CD14-positive monocyte (primary cell): ENCODE results near the gene APOBEC2. TPM values are rescaled to one million over a fixed set of nuclear protein-coding genes. Genes with fewer than 3 reads are reported as not detected.

ENCODE experiments used
- DNase-seq, 3 donors: peaks; one replicate each; pipeline ENCODE4 v3.0.0-alpha.2; 2011 to 2022
- H2AFZ ChIP-seq: 2 replicates; pipeline ENCODE4 v1.6.0; 2012; ENCODE audit warnings: mild to moderate bottlenecking, low read depth, low read length, inconsistent platforms; ENCODE audit not compliant: insufficient read depth, poor library complexity, severe bottlenecking
- H3K27ac ChIP-seq, 2 donors: 1 replicate in 1 of 2; 2 replicates in 1 of 2; pipeline ENCODE4 v1.5.1; 2012 to 2013; ENCODE audit warnings: low read length in 2 of 2, control low read depth in 1 of 2, inconsistent platforms in 1 of 2, low read depth in 1 of 2, mild to moderate bottlenecking in 1 of 2
- H3K27me3 ChIP-seq, 2 donors: one replicate each; pipeline versions ENCODE4 v1.6.0 to v1.6.1; 2011 to 2013; ENCODE audit warnings: low read length in 2 of 2; ENCODE audit not compliant: control insufficient read depth in 2 of 2, insufficient read depth in 2 of 2
- H3K36me3 ChIP-seq, 2 donors: replicated peaks in 1 of 2; 1 replicate in 1 of 2; 2 replicates in 1 of 2; pipeline versions ENCODE4 v1.5.1 to v1.6.1; 2012 to 2013; ENCODE audit warnings: low read length in 2 of 2, control low read depth in 1 of 2, inconsistent platforms in 1 of 2, mild to moderate bottlenecking in 1 of 2; ENCODE audit not compliant: insufficient read depth in 2 of 2, control insufficient read depth in 1 of 2
- H3K4me1 ChIP-seq, 2 donors: 1 replicate in 1 of 2; 2 replicates in 1 of 2; pipeline versions ENCODE4 v1.5.1 to v1.6.1; 2012 to 2013; ENCODE audit warnings: low read length in 2 of 2, control low read depth in 1 of 2, inconsistent platforms in 1 of 2, mild to moderate bottlenecking in 1 of 2, moderate library complexity in 1 of 2; ENCODE audit not compliant: insufficient read depth in 2 of 2, control insufficient read depth in 1 of 2
- H3K4me2 ChIP-seq: replicated peaks from 2 replicates; pipeline ENCODE3; 2012; ENCODE audit warnings: low read length, moderate library complexity, mild to moderate bottlenecking; ENCODE audit not compliant: poor library complexity, severe bottlenecking; ENCODE audit errors: extremely low read depth
- H3K4me3 ChIP-seq, 3 experiments: fragments of 200-600 bp in 1 of 3; sonication (generic) in 1 of 3; replicated peaks in 1 of 3; 1 replicate in 2 of 3; 2 replicates in 1 of 3; pipeline ENCODE4 v1.5.1; 2011 to 2013; ENCODE audit warnings: low read length in 3 of 3, mild to moderate bottlenecking in 3 of 3, control low read depth in 2 of 3, low read depth in 2 of 3, inconsistent platforms in 1 of 3, moderate library complexity in 1 of 3
- H3K79me2 ChIP-seq: 2 replicates; pipeline ENCODE4 v1.6.0; 2012; ENCODE audit warnings: mild to moderate bottlenecking, control low read depth, inconsistent platforms, low read length, moderate library complexity; ENCODE audit not compliant: insufficient read depth
- H3K9ac ChIP-seq: 2 replicates; pipeline ENCODE4 v1.6.0; 2017; ENCODE audit warnings: low read length, mild to moderate bottlenecking; ENCODE audit not compliant: insufficient read depth, poor library complexity, severe bottlenecking
- H3K9me3 ChIP-seq, 2 donors: replicated peaks in 1 of 2; 1 replicate in 1 of 2; 2 replicates in 1 of 2; pipeline versions ENCODE4 v1.5.1 to v1.6.1; 2012 to 2013; ENCODE audit warnings: low read length in 2 of 2, control low read depth in 1 of 2; ENCODE audit not compliant: control insufficient read depth in 1 of 2, insufficient read depth in 1 of 2
- H4K20me1 ChIP-seq: 2 replicates; pipeline ENCODE4 v1.6.0; 2012; ENCODE audit warnings: mild to moderate bottlenecking, low read length, control low read depth, moderate library complexity; ENCODE audit not compliant: insufficient read depth
- H3K27ac Mint-ChIP-seq, 7 donors: one replicate each; pipeline ENCODE4 v1.8.0; 2020; ENCODE audit warnings: mild to moderate bottlenecking in 7 of 7, mixed read lengths in 7 of 7, moderate library complexity in 6 of 7, inconsistent platforms in 2 of 7
- H3K27me3 Mint-ChIP-seq, 3 donors: one replicate each; pipeline ENCODE4 v1.8.0; 2021 to 2022; ENCODE audit warnings: low read depth in 3 of 3, mild to moderate bottlenecking in 3 of 3, mixed read lengths in 3 of 3, moderate library complexity in 3 of 3, inconsistent platforms in 1 of 3
- H3K36me3 Mint-ChIP-seq, 2 donors: one replicate each; pipeline ENCODE4 v1.8.0; 2020; ENCODE audit warnings: mixed read lengths in 2 of 2, inconsistent platforms in 1 of 2, mild to moderate bottlenecking in 1 of 2
- H3K4me1 Mint-ChIP-seq: one replicate; pipeline ENCODE4 v1.8.0; 2020; ENCODE audit warnings: mild to moderate bottlenecking, mixed read lengths
- H3K4me3 Mint-ChIP-seq, 2 donors: one replicate each; pipeline ENCODE4 v1.8.0; 2020; ENCODE audit warnings: mild to moderate bottlenecking in 2 of 2, mixed read lengths in 2 of 2, moderate library complexity in 1 of 2
- H3K9me3 Mint-ChIP-seq, 7 donors: one replicate each; pipeline ENCODE4 v1.8.0; 2020 to 2022; ENCODE audit warnings: mixed read lengths in 7 of 7, mild to moderate bottlenecking in 6 of 7, moderate library complexity in 6 of 7, inconsistent platforms in 2 of 7
- CTCF ChIP-seq: fragments of 200-600 bp; IDR thresholded peaks from one replicate; pipeline ENCODE4 v1.8.0; 2022; ENCODE audit warnings: antibody characterized with exemption, mild to moderate bottlenecking
- WGBS: methylation state at CpG from one replicate; pipeline ENCODE4 v1.1.5; 2013; ENCODE audit warnings: missing lambda C conversion rate; ENCODE audit not compliant: insufficient coverage; 5-methylcytosine and 5-hydroxymethylcytosine counted together
- intact Hi-C, 2 donors: fragments of 100-400 bp; cut with micrococcal nuclease; formaldehyde crosslinking; loops; one replicate each; pipeline versions ENCODE4 v1.15.0 to v1.15.1; 2023
- polyA plus RNA-seq, 3 donors: library from polyadenylated mRNA; depleted of rRNA in 1 of 3; unstranded in 2 of 3; stranded (reverse) in 1 of 3; fragments of 300-500 nt in 2 of 3; fragments of >200 nt in 1 of 3; fragmentation: Illumina TruSeq in 2 of 3; gene quantifications; 1 replicate in 2 of 3; 2 replicates in 1 of 3; pipeline ENCODE4 v1.2.3, GENCODE V29; 2012 to 2021

The APOBEC2 gene
- polyA plus RNA-seq, 3 donors, result 0.14 to 0.42 TPM; not detected in 1

- Histone ChIP-seq H3K4me2 (no peak overlapping the region), H3K27ac (no peak overlapping the region), H2AFZ (no peak overlapping the region), H3K36me3 (no peaks in the 10 kb centered on the region), H3K9ac (no peak overlapping the region), H3K9me3 (no peaks in the 10 kb centered on the region), H3K27me3 (no peaks in the 10 kb centered on the region), H3K4me1 (no peaks in the 10 kb centered on the region), H4K20me1 (no peaks in the 10 kb centered on the region), H3K4me3 (no peak overlapping the region), H3K79me2 (no peaks in the 10 kb centered on the region)
- Mint-ChIP-seq H3K4me3 (no peak overlapping the region), H3K27ac (no peak overlapping the region), H3K4me1 (peaks cover 8% of the 10 kb centered on the region), H3K27me3 (peaks cover 0 to 6% (median 0%) of the 10 kb centered on the region in 3 donors), H3K36me3 (no peaks in the 10 kb centered on the region), H3K9me3 (no peaks in the 10 kb centered on the region)
- intact Hi-C loops, result no loop called here
- no CpG with 5 or more reads among the region's 3 CpGs for WGBS
- no peak for DNase-seq
- no peak for TF ChIP-seq CTCF
Observed at GRCh38 chr6:41036186-41036585, 16.8 kb upstream of the APOBEC2 start.

GRCh38 chr6:41036601-41037000 lies 16.4 kb upstream of the APOBEC2 start:
- H3K36me3 Mint-ChIP-seq, result no peaks in the 10 kb centered on the region
- H3K4me2 ChIP-seq, result no peak overlapping the region
- no peaks in the 10 kb centered on the region for H3K9me3 ChIP-seq
- no peaks in the 10 kb centered on the region for H3K4me1 ChIP-seq
- no peaks in the 10 kb centered on the region for H3K9me3 Mint-ChIP-seq
- no peak overlapping the region for H3K27ac Mint-ChIP-seq
- H3K4me3 ChIP-seq, result no peak overlapping the region
- H2AFZ ChIP-seq, result no peak overlapping the region
- H3K27me3 ChIP-seq, result no peaks in the 10 kb centered on the region
- no peak overlapping the region for H3K4me3 Mint-ChIP-seq
- no peaks in the 10 kb centered on the region for H4K20me1 ChIP-seq
- WGBS, result 96% methylated on average over 2 of the region's 2 CpGs
- no peak overlapping the region for H3K27ac ChIP-seq
- H3K4me1 Mint-ChIP-seq, result peaks cover 8% of the 10 kb centered on the region
- no peak overlapping the region for H3K9ac ChIP-seq
- intact Hi-C loops, result no loop called here
- no peaks in the 10 kb centered on the region for H3K79me2 ChIP-seq
- H3K27me3 Mint-ChIP-seq, result peaks cover 0 to 6% (median 0%) of the 10 kb centered on the region in 3 donors
- TF ChIP-seq CTCF, result no peak
- DNase-seq, result no peak
- no peaks in the 10 kb centered on the region for H3K36me3 ChIP-seq
